Gastroesophageal sphincter (tissue), 4 donors: ENCODE results near the gene CRELD2. TPM values are rescaled to one million over a fixed set of nuclear protein-coding genes. Genes with fewer than 3 reads are reported as not detected.

Experiments used
- ATAC-seq: fragments of 150-250 bp; one replicate; pipeline ENCODE4 v1.9.1; 2016; ENCODE audit warnings: mild to moderate bottlenecking, moderate library complexity
- H3K27ac ChIP-seq, 4 donors: fragments of 200-600 bp; sonication (generic) in 3 of 4; 1 replicate in 3 of 4; 2 replicates in 1 of 4; pipeline ENCODE4 v1.5.1; 2016 to 2019
- H3K27me3 ChIP-seq: fragments of 200-600 bp; sonication (generic); one replicate; pipeline ENCODE4 v1.5.1; 2019
- H3K36me3 ChIP-seq, 2 donors: fragments of 200-600 bp; sonication (generic); one replicate each; pipeline ENCODE4 v1.5.1; 2019; ENCODE audit warnings: control low read depth in 1 of 2
- H3K4me1 ChIP-seq, 3 donors: fragments of 200-600 bp; sonication (generic); 1 replicate in 2 of 3; 2 replicates in 1 of 3; pipeline ENCODE4 v1.5.1; 2016 to 2019; ENCODE audit warnings: control low read depth in 2 of 3
- H3K4me3 ChIP-seq, 2 donors: fragments of 200-600 bp; sonication (generic); one replicate each; pipeline ENCODE4 v1.5.1; 2019; ENCODE audit warnings: mild to moderate bottlenecking in 1 of 2, moderate library complexity in 1 of 2
- H3K9me3 ChIP-seq, 3 donors: fragments of 200-600 bp; sonication (generic); one replicate each; pipeline ENCODE4 v1.5.1; 2017 to 2019; ENCODE audit warnings: control low read depth in 2 of 3
- CTCF ChIP-seq, 4 experiments: fragments of 200-600 bp in 2 of 4; fragments of 450-650 bp in 2 of 4; sonication (generic) in 1 of 4; IDR thresholded peaks; one replicate each; pipeline ENCODE4 v1.5.1; 2017 to 2019; ENCODE audit warnings: antibody characterized with exemption in 4 of 4, mild to moderate bottlenecking in 2 of 4, moderate library complexity in 2 of 4
- EP300 ChIP-seq: sonication (generic); formaldehyde crosslinking; IDR thresholded peaks from one replicate; pipeline ENCODE4 v1.6.1; 2017; ENCODE audit warnings: antibody characterized with exemption, mild to moderate bottlenecking
- POLR2A ChIP-seq, 2 donors: fragments of 450-650 bp; IDR thresholded peaks; one replicate each; pipeline ENCODE4 v1.6.1; 2017; ENCODE audit warnings: antibody characterized with exemption in 2 of 2, mild to moderate bottlenecking in 2 of 2, moderate library complexity in 1 of 2
- POLR2AphosphoS5 ChIP-seq: sonication (generic); formaldehyde crosslinking; IDR thresholded peaks from one replicate; pipeline ENCODE4 v1.6.1; 2017; ENCODE audit warnings: antibody characterized with exemption
- WGBS, 2 donors: methylation state at CpG; one replicate each; pipeline ENCODE4 v1.1.5; 2018; ENCODE audit warnings: low coverage in 1 of 2; 5-methylcytosine and 5-hydroxymethylcytosine counted together
- total RNA-seq, 4 donors: library from RNA; depleted of rRNA; stranded (reverse); fragments of >200 nt; gene quantifications; one replicate each; pipeline ENCODE4 v1.1.0, GENCODE V29; 2016

Gene CRELD2
- total RNA-seq, 4 donors from 2014 or later, result 21.9 to 36.2 (median 30.9) TPM

DNA sequence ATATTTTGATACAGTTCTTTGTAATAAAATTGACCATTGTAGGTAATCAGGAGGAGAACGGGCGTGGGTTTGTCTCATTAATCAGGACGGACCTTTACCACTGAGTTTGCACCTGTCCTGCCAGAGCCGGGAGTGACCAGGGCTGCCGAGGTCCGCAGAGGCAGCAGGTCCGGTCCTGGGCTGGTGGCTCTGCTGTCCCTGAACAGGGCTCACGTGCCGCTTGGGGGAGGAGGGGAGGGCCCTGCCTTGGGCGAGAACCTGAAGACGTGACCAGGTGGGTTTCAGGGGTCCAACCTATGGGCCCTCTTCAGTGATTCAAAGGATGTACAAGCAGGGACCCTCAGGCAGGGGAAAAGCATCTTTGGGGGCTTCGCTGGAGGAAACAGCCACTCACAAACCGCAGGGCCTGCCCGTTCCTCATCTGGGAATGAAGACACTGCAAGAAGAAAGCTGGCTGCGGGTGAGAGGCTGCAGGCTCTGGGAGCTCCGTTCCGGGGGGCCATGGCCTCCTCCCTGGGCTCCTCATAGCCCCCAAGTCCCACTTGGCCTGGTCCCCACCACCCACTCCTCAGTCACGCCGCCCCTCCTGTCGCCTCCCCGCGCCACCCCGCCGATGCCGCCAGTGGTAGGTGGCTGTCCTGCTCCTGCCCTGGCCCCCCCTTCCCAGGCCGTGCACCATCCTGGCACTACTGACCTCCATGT is 9.2 kb downstream of the CRELD2 start:
- Histone ChIP-seq H3K4me1 (peaks cover 0 to 47% (median 8%) of the 10 kb centered on the region in 3 donors), H3K4me3 (no peak overlapping the region), H3K36me3 (peaks cover 0 to 36% of the 10 kb centered on the region in 2 donors), H3K9me3 (no peaks in the 10 kb centered on the region), H3K27me3 (peaks cover 15% of the 10 kb centered on the region), H3K27ac (no peak overlapping the region)
- no peak for ATAC-seq
- TF ChIP-seq CTCF (IDR thresholded peaks at IDR 0.05) (no peak), POLR2AphosphoS5 (no peak), POLR2A (IDR thresholded peaks at IDR 0.05) (no peak), EP300 (no peak)
- 86 to 90% methylated on average over 5 to 10 of the region's 26 CpGs for WGBS, 2 donors

DNA sequence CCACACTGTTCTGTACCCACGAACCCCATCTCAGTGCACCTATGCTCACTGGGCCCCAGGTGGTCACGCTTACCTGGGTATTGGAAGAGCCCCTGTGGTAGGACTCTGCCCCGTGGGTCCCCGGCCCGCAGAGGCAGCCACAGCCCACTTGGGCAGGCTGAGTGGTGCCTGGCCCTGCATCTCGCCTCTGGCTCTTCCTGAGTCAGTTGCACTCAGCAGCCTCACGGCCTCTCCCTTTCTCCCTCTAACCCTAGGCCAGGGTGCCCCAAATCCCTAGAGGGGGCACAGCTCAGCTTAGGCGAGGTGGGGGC is 9.7 kb downstream of the CRELD2 start:
- no peak overlapping the region for H3K4me3 ChIP-seq
- H3K27me3 ChIP-seq, result peaks cover 15% of the 10 kb centered on the region
- no CpG with 5 or more reads among the region's 8 CpGs for WGBS, 2 donors
- H3K4me1 ChIP-seq, result peaks cover 0 to 48% (median 12%) of the 10 kb centered on the region in 3 donors
- H3K36me3 ChIP-seq, result peaks cover 0 to 36% of the 10 kb centered on the region in 2 donors
- TF ChIP-seq CTCF (IDR thresholded peaks at IDR 0.05) (no peak), POLR2A (IDR thresholded peaks at IDR 0.05) (no peak), EP300 (no peak), POLR2AphosphoS5 (no peak)
- ATAC-seq, result no peak
- H3K27ac ChIP-seq, result no peak overlapping the region
- no peaks in the 10 kb centered on the region for H3K9me3 ChIP-seq

DNA sequence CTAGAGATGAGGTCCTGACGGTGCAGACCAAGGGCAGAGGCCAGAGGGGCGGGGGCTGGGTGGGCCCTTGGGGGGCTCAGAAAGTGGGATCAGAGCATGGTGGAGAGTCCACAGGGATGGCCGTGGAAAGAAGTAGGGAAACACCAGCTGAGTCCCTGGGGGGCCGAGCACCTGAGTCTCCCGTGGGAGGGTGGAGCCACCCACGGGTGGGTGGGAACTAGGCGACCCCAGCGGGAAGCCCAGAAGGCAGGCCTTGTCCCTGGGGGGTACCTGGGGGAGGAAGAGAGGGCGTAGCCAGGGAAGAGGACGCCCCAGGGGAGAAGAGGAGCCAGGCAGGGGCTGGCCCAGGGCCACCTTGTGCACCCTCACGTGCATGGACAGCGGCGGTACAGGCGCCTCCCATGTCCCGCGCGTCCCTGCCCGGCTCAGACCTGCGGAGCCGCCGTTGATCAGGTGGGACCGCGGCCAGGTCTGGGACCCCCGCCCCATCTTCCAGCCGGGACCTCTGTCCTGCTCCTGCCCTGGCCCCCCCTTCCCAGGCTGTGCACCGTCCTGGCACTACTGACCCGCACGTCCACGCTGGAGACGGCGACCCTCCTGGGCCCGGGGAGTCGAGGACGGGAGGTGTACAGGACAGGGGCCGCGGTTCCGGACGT is 10.2 kb downstream of the CRELD2 start:
- no peak for TF ChIP-seq EP300
- no peak for TF ChIP-seq POLR2A (IDR thresholded peaks at IDR 0.05)
- TF ChIP-seq CTCF (IDR thresholded peaks at IDR 0.05), result no peak
- no peak for TF ChIP-seq POLR2AphosphoS5
- 61% methylated on average over 9 of the region's 38 CpGs; no CpG with 5 or more reads in 1 of the 2 donors for WGBS, 2 donors
- no peak overlapping the region for H3K4me3 ChIP-seq
- H3K4me1 ChIP-seq, result peaks cover 0 to 48% (median 17%) of the 10 kb centered on the region in 3 donors
- H3K36me3 ChIP-seq, result peaks cover 0 to 35% of the 10 kb centered on the region in 2 donors
- H3K27ac ChIP-seq, result no peak overlapping the region
- H3K27me3 ChIP-seq, result peaks cover 15% of the 10 kb centered on the region
- no peaks in the 10 kb centered on the region for H3K9me3 ChIP-seq
- ATAC-seq, result no peak

- Histone ChIP-seq H3K36me3 (peaks cover 0 to 28% of the 10 kb centered on the region in 2 donors), H3K4me3 (peak overlapping the region in 1 of 2 donors; percentile 25), H3K27me3 (peaks cover 15% of the 10 kb centered on the region), H3K27ac (no peak overlapping the region), H3K9me3 (no peaks in the 10 kb centered on the region), H3K4me1 (peaks cover 0 to 55% (median 24%) of the 10 kb centered on the region in 3 donors)
- peak; percentile 45 for ATAC-seq
- WGBS, 2 donors, result no CpG with 5 or more reads among the region's 75 CpGs
- TF ChIP-seq CTCF (IDR thresholded peaks at IDR 0.05), result peak in 3 of 4 experiments; percentile 94 to 99 (median 98)
- TF ChIP-seq POLR2A (IDR thresholded peaks at IDR 0.05), result no peak
These were observed 11.0 kb downstream of the CRELD2 start for GRCh38 chr22:49929211-49929979.
